GM12891 (cell line): Measurements from ENCODE around the gene MACROH2A1. TPM values are rescaled to one million over a fixed set of nuclear protein-coding genes. Genes with fewer than 3 reads are reported as not detected.

Experiments
- DNase-seq: peaks from one replicate; pipeline ENCODE4 v3.0.0; 2011; ENCODE audit warnings: low spot score; ENCODE audit not compliant: insufficient read length
- FAIRE-seq: peaks from 2 replicates; lab custom pipeline; 2011; peaks lifted over from hg19 to GRCh38; lab: Jason Lieb, UNC
- PAX5 ChIP-seq: IDR thresholded peaks from 2 replicates; pipeline ENCODE4 v1.6.1; 2011; ENCODE audit warnings: low read length, moderate library complexity, mild to moderate bottlenecking; ENCODE audit not compliant: insufficient read depth, severe bottlenecking
- POLR2A ChIP-seq: IDR thresholded peaks from 2 replicates; pipeline ENCODE4 v1.6.1; 2011; ENCODE audit warnings: low read depth, low read length, control low read depth
- POLR2AphosphoS5 ChIP-seq: IDR thresholded peaks from 2 replicates; pipeline ENCODE4 v1.6.1; 2011; ENCODE audit warnings: low read depth, low read length, control low read depth
- POU2F2 ChIP-seq: IDR thresholded peaks from 2 replicates; pipeline ENCODE4 v1.6.1; 2011; ENCODE audit warnings: low read depth, mild to moderate bottlenecking, control low read depth, low read length, moderate library complexity
- SPI1 ChIP-seq: IDR thresholded peaks from 2 replicates; pipeline ENCODE4 v1.6.1; 2011; ENCODE audit warnings: low read depth, low read length, control low read depth
- TAF1 ChIP-seq: IDR thresholded peaks from 2 replicates; pipeline ENCODE4 v1.6.1; 2011; ENCODE audit warnings: low read depth, low read length, control low read depth
- polyA plus RNA-seq: library from polyadenylated mRNA; unstranded; fragments of >200 nt; gene quantifications from one replicate; pipeline ENCODE4 v1.2.1, GENCODE V29; 2012; ENCODE audit warnings: low read depth, missing spikeins, inconsistent platforms; ENCODE audit not compliant: missing spikeins

Gene MACROH2A1
- 86.5 TPM for polyA plus RNA-seq

- FAIRE-seq (peak; percentile 90), DNase-seq (peak; percentile 78)
- TF ChIP-seq TAF1 (peak; percentile 74), SPI1 (no peak), POLR2AphosphoS5 (peak; percentile 78), POU2F2 (peak; percentile 6; the same call in 1 of the 2 replicates), PAX5 (peak; percentile 80), POLR2A (peak; percentile 64; the same call in 1 of the 2 replicates)
Measured at GRCh38 chr5:135398855-135399793, at the start of gene MACROH2A1. TSS of gene MACROH2A1 (minus strand) at chr5:135399231. CDS start at chr5:135389093, 10,138 bp downstream.

DNA sequence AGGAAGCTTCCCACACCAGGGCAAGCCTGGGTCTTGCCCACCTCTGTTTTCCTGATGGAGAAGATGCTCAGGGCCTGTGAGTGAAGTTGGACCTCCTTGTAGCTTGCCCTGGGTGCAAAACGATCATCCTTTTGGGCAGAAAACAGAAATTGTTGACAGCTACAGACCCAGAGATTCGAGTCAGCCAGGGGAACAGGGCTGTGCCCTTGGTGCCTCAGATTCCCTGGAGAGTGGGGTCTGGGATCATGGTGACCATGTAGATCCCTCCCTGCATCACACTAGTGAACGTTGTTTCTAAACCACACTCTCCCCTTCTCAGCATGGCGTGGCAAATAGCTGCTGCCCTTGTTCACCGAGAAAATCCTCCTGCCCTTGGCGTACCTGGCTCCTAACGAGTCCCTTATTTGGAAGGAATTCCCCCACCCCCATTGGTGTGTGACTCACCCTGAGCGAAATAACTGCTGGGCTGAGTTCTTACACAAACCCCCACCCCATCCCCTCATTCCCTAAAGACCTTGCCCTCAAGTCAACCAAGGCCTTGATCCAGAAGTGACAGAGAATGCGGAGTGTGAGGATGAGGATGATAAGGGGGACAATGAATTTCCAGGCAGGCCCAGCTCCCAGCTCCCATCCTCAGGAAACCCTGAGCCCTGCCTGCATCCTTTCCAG lies 49.2 kb upstream of the MACROH2A1 start:
- no peak for DNase-seq
- TF ChIP-seq POU2F2 (no peak), SPI1 (no peak), POLR2AphosphoS5 (no peak), PAX5 (no peak), POLR2A (no peak), TAF1 (no peak)
- FAIRE-seq, result no peak

- no peak for TF ChIP-seq PAX5
- TF ChIP-seq TAF1, result no peak
- TF ChIP-seq POU2F2, result no peak
- TF ChIP-seq POLR2AphosphoS5, result no peak
- no peak for TF ChIP-seq SPI1
- TF ChIP-seq POLR2A, result no peak
- no peak for FAIRE-seq
- DNase-seq, result no peak
Measured at GRCh38 chr5:135447298-135447929, 48.4 kb upstream of the MACROH2A1 start, which contains the start of gene DCANP1. TSS of gene DCANP1 (minus strand) at chr5:135447348. CDS start at chr5:135447108, 240 bp downstream.

GRCh38 chr5:135446615-135447014 lies 47.6 kb upstream of the MACROH2A1 start:
- FAIRE-seq, result peak; percentile 54
- no peak for DNase-seq
- TF ChIP-seq PAX5 (no peak), TAF1 (no peak), SPI1 (no peak), POLR2AphosphoS5 (no peak), POLR2A (no peak), POU2F2 (no peak)

GRCh38 chr5:135446206-135446605 lies 47.2 kb upstream of the MACROH2A1 start:
- no peak for TF ChIP-seq TAF1
- no peak for DNase-seq
- FAIRE-seq, result no peak

DNA sequence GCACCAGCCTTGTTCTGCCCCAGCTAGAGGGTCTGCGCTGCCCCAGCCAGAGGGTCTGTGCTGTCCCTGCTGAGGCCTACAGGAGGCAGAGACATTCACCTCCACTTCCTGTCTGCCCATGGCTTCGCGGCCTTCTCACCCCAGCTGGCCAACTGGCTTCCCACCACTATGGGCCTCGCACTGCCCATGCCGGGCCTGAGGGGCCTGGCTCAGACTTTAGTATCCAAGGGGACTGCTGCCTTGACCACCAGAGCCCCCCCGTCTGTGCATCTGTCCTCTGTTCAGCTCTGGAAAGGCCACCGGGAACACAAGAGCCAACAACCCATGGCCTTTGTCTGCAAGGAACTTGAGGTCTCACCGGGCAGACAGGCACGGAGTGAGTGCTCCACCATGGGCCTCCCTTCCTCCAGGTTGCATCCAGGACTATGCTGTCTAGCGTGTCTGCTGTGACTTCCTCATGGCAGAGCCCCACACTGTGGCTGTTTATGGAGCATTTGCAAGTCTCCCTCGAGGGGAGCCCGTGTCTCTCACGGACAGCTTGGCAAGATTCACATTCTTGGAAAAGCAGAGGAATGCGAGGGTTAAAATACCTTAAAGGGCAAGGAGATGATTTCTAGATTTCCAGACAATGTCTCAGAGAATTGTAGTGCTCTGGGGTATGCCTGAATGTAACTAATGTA lies 46.4 kb upstream of the MACROH2A1 start:
- FAIRE-seq (no peak), DNase-seq (no peak)
- TF ChIP-seq POLR2A, result no peak
- TF ChIP-seq POLR2AphosphoS5, result no peak
- no peak for TF ChIP-seq TAF1
- no peak for TF ChIP-seq SPI1
- no peak for TF ChIP-seq PAX5
- TF ChIP-seq POU2F2, result no peak

DNA sequence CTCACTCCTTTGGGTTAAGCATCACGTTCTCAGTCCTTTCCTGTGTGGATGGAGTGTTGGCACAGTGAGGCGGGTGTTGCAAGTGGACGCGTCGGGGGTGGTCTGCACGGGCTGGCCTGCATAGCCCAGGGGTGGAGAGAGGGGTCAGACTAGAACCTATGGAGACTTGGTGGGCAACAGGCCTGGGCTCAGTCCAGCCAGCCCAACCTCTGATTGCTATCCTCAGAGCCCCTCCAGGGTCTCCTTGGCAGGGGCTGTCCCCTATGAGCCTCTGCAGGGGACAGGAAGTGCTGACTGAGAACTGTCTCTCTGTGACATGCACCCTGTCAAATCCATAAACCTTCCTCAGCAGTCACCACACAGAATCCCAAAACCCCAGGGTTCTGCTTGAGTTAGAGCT lies 45.9 kb upstream of the MACROH2A1 start:
- FAIRE-seq (no peak), DNase-seq (no peak)
- TF ChIP-seq POLR2A (no peak), PAX5 (no peak), TAF1 (no peak), SPI1 (no peak), POLR2AphosphoS5 (no peak), POU2F2 (no peak)

DNA sequence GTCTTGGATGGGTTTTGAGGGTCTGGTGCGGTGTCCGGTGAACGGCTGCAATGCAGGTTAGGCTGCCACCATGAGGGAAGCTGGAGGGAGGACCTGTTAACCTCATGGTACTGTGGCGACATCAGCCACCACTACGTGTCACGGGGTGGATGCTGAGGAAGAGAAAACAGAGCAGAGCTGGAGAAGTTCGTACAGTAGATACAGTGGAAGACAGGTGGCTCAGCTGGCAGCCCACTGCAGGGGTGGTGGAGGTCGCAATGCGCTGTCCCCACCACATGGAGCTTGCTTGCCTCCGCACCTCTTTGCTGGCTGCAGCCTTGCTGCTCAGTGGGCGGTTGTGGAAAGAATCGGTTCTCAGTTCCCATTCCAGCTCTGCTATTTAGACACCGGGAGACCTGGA lies 45.3 kb upstream of the MACROH2A1 start:
- TF ChIP-seq TAF1 (no peak), PAX5 (no peak), POU2F2 (no peak), POLR2AphosphoS5 (no peak), POLR2A (no peak), SPI1 (no peak)
- no peak for DNase-seq
- no peak for FAIRE-seq
